GM18861 (cell line): ENCODE data around the gene MTAP.
"Not testable (repeated sequence)": the region's sequence is repeated elsewhere in the genome, so short reads cannot be mapped to it uniquely, and the experiment has no call there.

Source experiments
- ATAC-seq: cut with Tn5 transposase; IDR thresholded peaks from one replicate; pipeline ENCODE4 v1.9.1; 2021; ENCODE audit not compliant: unreplicated experiment

Gene MTAP

DNA sequence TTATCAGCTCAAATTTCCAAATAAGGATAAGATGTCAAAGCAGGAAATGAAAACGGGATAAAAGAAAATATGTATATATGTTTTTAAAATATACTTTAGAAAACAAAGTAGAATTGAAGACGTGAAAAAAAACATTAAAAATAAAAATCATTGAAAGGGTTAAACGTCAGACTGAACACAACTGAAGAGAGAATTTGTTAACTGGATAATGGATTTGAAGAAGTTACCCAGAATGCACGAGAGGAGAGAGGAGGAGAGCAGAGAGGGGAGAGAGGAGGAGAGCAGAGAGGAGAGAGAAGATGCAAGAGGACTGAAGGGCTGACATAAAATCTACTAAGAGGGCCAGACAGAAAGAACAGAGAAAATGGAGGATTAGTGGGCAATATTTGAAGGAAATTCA lies 103.8 kb downstream of the MTAP start:
- no peak for ATAC-seq

DNA sequence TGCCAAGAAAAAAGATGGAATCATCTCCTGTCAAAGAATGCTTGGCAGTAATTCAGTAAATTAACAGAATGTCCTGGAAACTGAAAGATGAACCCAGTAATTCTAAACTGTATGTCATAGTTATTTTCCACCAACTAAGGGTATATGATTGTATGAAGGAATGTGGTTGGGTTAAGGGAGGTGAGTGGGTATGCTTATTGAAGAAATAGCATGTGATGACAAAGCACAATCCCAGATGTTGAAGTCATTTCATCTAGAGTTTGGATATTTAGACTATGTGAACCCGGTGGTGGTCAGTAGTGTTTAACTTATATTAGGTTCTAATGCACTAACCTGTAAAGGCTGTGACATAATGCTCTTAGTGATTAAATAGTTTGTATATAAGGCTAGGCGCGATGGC lies 104.4 kb downstream of the MTAP start:
- ATAC-seq: no peak

DNA sequence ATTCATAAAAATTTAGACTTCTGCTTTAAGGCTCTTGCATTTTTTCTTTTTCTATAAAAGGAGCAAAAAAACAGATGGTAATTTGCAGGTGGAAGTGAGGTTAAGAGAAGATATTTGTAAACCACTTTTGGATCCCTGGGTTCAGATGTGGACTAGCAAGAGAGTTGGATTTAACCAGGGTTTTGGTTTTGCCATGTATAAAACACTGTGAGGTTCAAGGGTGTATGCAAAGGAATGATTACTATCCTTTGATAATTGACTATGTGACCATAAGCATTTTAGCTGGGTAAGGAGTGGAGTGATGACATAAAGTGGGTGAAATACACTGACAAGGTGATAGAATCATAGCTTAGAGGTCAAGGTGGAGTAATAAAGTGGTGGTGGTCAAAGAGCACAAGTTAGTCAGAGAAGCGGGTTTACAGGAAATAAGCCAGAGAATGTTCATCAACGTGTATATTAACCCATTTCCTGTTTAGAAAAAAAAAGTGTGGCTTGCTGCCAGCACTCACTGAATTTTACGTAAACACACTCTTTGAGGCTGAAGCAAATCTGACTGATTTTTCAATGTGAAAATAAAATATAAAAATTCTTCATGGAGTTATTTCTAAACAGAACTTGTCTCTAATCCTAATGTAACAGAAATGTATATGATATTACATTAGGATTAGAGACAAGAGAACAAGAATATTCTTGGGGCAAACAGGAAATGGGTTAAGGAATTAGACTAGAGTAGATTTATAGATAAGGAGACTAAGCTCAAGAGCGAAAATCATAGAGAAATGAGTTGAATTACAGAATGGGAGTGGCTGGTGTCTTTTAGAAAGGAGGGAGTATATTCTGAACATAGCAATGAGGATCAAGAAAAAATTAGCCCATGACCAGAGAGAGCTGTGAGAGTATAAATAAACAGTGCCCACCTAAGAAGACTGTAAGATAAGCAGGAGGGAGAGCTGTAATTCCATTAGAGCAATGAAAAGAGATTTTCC lies 117.2 kb downstream of the MTAP start:
- peak; percentile 97 for ATAC-seq

DNA sequence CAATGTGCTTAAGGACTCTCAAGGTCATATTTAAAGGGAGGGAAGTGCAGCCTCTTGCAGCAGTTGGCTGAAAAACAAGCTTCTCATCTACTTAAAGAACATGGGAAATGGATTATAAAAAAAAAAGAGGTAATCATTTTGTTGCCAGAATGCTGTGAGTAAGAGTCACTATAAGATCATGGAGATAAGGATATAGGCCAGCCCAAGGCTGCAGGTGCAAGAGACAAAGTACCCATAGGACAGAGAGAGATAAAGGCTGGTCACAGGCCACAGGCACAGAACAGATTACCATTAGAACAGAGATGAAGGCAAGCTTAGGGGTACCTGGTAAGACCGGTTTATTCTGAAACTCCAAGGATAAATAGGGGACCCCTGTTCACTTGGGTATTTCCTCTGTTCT lies 121.3 kb downstream of the MTAP start:
- ATAC-seq: no peak

DNA sequence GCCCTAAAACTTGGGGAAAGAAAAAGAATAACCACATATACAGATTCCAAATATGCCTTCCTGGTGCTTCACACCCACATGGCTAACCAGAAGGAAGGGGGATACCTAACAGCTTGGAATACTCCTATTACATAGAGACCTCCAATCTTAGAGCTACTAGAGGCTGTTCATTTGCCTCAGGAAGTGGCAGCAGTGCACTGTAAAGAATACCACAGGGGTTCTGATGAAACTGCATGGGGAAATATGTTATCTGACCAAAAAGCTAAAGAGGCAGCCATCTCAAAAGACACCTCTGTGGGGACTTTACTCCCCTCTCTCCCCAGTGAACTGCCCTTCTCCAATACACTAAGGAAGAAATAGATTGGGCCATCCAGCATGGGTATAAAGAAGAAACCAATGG lies 125.3 kb downstream of the MTAP start:
- ATAC-seq: no peak

DNA sequence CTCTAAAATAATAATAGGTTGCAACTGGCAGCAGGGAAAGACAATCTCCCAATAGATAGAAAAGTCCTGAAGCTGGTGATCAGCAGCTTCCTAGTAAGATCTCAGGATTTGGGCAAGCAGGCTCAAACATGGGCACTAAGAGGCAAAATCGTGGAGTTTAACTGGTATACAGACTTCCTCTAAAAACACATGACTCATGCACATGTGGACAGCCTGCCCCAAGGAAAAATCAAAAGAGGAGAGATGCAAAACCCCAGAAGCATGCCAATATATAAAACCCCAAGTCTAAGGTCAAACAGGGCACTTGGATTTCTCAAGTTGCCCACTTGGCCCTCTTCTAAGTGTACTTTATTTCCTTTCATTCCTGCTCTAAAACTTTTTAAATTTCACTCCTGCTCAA lies 129.0 kb downstream of the MTAP start:
- ATAC-seq: no peak

DNA sequence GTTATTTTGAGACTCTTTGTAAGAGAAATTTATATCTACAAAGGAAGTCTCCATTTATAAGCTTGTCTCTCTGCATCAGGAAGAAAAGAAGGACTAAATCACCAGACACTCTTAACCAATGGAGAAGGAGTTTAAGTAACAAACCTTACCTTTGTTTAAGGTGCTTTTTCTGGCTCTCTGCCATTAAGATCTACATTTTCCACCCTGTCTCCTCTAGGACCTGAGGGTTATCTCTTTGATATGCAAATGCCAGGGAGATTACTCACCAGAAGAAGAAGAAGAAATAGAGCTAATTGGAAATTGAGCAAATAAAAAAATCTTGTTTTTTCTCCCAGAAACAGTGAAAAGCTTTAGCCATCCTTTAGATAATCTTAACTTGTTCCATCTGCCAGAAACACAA lies 130.8 kb downstream of the MTAP start:
- ATAC-seq: no peak

DNA sequence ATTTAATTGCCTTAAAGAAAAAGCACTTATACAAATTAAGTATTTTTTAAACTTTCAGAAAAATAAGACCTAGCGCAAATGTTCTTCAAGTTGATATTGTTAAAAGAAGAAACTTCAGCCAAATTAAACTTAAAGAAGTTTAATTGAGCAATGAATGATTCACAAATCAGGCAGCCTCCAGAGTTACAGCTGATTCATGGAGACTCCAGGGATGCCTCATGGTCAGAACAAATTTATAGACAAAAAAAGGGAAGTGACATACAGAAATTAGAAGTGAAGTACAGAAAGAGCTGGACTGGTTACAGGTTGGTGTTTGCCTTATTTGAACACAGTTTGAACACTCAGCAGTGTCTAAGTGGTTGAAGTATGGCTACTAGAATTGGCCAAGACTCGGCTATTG lies 131.4 kb downstream of the MTAP start:
- no peak for ATAC-seq

DNA sequence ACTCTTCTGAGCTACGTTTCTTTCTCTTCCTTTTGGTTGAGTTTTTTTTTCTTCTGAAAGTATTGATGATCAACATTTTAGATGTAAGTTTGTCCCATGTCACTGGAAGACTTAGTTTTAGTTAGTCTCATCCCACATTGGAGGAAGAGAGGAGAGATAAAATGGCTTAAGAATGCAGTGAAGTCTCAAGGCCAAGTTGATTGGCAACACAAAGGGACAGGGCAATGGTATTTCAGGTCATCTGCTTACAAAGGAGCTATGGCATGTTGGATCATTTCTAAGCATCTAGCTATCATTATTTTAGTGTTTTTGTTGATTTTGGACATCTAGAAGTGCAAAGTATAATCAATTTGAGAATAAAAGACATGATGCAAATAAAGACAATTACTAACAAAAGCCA lies 133.2 kb downstream of the MTAP start:
- ATAC-seq: no peak

DNA sequence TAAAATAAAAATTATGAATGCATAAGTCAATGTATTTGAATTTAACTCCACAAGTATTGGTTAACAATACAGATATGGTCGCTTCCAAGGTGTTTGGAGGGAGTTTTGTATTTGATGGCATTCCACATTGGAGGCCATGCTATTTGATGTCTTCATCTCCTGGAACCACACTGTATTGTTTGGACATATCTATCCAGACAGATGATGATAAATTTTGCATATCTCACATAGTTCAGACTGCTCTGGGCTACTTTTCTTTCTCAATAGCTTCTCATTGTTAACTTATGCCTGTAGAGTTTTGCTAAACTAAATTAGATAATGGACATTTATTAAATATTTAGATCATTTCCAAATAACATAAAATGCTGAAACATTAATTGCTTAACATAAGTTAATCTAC lies 133.7 kb downstream of the MTAP start:
- ATAC-seq: no peak

DNA sequence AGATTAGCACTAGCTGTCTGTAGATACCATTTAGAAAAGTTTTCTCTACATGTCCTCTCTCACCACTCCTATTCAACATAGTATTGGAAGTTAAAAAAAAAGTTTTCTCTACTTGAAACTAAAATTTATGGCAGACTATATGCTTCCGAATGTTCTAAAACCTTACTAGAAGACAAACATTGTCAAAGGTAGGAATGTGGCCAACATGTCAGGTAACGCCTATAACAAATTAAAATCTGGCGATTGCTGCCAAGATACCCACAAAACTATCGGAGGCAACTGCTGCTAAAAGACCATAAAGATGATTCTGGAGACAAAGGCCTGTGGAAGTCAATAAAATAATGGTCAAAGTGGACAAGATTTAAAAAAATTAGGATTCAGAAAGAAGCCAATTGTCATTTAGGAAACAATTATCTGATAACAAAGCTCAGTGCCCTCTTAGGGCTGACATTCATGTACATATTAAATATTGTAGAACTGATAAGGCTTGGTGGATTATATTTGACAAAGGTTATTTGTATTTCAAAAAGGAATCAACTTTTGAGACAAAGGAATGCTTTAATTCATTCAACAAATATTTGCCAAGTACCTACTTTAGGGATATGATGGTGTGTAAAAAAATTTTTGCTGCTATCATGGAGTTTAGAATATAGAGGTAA lies 139.0 kb downstream of the MTAP start:
- ATAC-seq: no peak

DNA sequence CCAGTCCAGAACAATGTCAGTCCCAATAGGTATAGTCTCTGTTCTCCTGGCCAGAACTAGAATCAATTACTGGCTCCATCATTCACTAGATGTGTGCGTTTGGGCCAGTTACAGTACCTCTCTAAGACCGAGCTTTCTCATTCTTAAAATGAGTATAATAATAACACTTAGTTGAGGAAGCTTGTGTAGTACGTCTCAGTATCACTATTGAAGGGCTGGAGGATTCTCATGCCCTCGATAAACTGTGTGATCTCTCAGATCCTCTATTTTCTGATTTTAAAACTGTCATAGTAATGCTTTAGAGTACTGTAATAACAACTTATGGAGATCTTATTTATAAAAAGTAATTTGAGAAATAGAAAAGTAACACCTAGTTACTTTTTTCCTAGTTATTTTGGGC lies 141.0 kb downstream of the MTAP start:
- ATAC-seq: no peak

DNA sequence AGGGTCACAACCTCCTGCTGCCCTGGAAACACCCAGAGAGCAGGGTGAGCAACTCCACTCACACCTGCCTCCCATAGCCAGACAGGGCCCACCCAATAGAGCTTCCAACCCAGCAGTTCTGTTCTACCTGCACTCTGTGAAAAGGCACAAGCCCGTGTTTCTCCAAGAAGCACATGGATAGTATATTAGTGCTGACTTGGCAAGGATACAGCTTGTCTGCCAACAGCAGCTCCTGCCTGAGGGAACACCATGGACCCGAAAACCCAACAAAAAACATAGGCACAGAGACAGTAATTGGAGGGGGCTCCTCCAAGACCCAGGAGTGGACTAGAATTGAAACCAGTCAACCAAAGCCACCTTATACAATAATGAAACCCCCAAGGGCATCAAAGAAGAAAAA lies 143.2 kb downstream of the MTAP start:
- ATAC-seq: no peak

DNA sequence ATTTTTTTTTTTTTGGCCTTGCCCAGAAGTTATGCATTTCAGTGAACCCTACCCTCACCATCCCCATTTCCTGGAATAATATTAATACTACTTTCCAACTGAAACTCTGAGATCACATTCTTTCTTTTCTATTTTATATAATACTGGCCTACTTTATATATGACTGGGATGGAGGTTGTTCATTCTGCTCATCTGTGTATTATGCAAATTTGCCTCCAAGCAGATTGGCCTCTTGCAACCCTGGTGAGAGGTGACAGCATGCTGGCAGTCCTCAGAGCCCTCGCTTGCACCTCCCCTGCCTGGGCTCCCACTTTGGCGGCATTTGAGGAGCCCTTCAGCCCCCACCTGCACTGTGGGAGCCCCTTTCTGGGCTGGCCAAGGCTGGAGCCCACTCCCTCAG lies 156.4 kb downstream of the MTAP start:
- no peak for ATAC-seq

DNA sequence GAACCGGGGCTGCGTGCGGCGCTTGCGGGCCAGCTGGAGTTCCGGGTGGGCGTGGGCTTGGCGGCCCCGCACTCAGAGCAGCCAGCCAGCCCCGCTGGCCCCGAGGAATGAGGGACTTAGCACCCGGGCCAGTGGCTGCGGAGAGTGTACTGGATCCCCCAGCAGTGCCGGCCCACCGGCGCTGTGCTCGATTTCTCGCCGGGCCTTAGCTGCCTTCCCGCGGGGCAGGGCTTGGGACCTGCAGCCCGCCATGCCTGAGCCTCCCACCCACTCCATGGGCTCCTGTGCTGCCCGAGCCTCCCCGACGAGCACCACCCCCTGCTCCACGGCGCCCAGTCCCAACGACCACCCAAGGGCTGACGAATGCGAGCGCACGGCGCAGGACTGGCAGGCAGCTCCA lies 156.8 kb downstream of the MTAP start:
- ATAC-seq: not testable (repeated sequence)

DNA sequence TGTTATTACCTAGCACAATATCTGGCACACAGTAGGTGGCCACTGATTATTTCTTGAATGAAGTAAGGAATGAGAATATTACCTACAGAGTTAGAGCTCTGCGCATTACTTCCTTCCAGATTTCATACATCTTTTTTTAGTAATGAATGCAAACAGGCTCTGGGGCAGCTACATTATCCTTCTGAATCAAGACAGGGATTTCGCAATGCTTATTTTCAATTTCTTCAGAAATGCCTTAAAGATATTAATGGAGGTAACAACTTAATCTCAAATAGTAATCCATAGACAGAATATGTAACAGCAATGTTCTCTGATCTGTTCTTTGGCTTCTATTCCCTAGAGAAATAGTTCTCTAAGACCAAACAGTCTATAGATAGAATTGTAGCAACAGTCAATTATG lies 159.1 kb downstream of the MTAP start:
- ATAC-seq: no peak

DNA sequence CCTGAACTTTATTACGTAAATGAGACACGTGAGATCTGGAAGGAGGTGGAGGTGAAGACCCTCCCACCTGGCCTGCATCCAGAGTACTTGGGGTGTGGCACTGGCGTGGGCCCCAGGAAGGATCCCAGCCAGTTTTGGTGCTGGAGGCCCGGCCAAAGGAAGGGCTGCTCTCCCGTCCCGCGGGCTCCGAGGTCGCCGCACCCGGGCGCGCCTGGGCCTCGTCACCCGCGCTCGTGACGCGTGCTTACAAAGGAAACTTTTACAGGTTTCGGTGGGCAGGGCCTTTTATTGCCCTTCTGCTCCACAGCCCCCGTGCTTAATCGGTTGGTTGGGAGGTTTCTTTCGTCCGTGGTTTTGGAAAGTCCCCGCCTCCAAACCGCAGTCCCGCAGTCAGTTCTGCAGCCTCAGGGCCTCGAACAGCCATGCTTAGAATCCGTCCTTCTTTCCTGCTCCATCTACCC lies 162.5 kb downstream of the MTAP start:
- ATAC-seq: peak; percentile 44

DNA sequence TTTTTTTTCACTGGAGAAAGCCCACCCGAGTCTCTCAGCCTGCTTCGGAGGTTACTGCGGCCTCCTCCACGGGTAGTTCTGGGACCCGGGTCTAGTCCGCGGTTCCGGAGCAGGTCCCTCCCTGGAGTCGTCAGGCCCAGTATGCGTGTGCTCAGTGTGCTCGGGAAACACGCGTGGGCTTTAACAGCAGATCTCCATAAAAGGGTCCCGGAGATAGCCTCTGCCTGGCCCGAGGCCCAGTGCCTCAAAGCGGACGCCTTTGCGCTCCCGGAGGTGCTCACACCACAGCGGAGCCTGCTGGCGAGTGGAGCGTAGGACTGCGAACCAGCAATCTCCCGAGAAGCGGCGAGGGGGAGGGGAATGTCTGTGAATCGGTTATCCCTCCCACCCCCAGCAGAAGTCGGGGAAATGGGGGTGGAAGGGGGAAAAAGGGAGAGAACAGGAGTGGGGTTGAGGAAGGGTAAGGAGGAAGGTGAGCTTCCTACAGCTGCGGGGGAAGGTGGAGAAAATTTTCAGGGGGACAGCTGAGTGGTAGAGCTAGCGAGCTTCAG lies 163.0 kb downstream of the MTAP start:
- ATAC-seq: peak; percentile 77

DNA sequence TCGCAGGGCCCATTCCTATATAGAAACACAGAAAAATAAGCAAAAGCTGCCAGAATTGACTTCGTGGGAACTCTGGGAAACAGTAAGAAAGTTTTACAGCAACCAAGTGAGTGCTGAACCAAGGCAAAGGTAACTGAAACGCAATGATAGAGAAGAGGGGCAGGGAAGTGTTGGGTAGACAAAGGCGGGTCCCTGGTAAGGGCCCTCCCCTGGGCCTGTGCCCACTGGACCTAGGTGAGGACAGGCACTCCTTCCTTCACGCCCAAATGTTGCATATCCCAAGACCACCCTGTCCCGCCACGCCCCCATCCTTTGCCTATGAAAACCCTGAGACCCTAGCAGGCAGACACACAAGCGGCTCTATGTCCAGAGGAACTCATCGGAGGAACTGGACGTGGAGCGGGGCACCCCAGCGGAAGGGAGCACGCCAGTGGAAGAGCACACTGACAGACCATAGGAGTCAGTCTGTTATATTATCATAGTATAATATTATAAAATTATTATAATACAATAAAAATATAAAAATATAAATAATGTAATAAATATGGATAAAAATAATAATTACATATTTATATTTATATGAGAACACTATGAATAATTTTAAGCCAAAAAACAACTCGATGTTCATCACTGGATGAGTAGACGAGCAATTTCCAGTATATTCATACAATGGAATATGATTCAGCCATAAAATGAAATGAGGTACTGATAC lies 163.9 kb downstream of the MTAP start:
- no peak for ATAC-seq

DNA sequence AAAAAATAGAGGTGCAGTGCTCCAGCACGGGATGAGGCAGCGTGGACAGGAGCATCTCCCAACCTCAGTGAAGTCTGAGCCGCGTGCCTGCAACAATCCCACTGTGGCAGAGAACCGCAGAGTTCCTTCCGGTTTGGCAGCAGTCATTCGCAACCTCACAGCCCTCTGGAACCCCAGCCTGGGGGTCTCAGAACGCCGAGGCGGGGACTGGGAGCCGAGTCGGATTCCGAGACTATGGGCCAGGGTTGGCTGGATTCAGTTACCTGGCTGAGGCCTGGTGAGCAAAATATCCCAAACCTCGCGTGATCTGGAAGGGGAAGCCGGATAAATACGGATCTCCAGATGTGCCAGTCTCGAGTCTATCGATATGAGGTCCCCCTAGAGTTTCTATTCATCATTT lies 164.7 kb downstream of the MTAP start:
- no peak for ATAC-seq

DNA sequence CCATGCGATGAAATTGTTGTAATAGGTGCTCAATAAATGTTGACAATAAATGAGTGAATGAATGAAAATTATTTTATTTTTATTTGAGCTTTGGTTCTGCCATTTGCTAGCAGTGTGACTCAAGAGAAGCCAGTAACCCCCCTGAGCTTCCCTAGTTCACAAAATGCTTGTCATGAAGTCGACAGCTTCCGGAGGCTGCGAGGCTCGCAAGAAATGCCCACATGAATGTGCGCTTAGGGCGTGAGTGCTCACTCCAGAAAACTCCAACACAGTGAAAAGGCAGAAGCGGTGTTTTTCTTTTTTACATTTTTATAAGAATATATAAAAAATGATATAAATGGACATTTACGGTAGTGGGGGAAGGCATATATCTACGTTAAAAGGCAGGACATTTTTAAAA lies 165.3 kb downstream of the MTAP start:
- ATAC-seq: no peak
